ENCODE data around the gene RENBP.

Gene RENBP

GRCh38 chrX:153971450-153972367 lies 27.3 kb upstream of the RENBP start, which contains the start of gene HCFC1:
TSS of gene HCFC1 (minus strand) at chrX:153971818. CDS start at chrX:153970840, 978 bp downstream.
- Histone ChIP-seq H3K36me3 (ENCODE audit: control insufficient read depth in 1 of 2, insufficient read depth in 2 of 2, low read length in 2 of 2) (peaks cover 10 to 20% of the 10 kb centered on the region in 2 experiments), H3K4me2 (ENCODE audit: low read length) (peak within 1 kb of the TSS; percentile 81), H4K12ac (ENCODE audit: low read depth, low read length) (peak within 1 kb of the TSS; percentile 99), H2BK5ac (ENCODE audit: low read depth, low read length, poor library complexity) (peak within 1 kb of the TSS; percentile 99), H3K4me3 (ENCODE audit: low read depth, low read length) (peak within 1 kb of the TSS; percentile 98), H3K27ac (ENCODE audit: low read depth, low read length) (peak within 1 kb of the TSS; percentile 99), H2BK120ac (ENCODE audit: insufficient read depth, low read length, poor library complexity) (peak within 1 kb of the TSS; percentile 77), H2BK12ac (ENCODE audit: low read length) (no peak within 1 kb of the TSS), H3K27me3 (ENCODE audit: insufficient read depth, low read length) (no peaks in the 10 kb centered on the region), H3K4ac (ENCODE audit: low read depth, low read length) (peak within 1 kb of the TSS; percentile 92), H3K23ac (ENCODE audit: low read length) (no peak within 1 kb of the TSS), H4K8ac (ENCODE audit: low read depth, low read length) (peak within 1 kb of the TSS; percentile 89), H3K9me3 (ENCODE audit: insufficient read depth, low read depth, low read length) (no peaks in the 10 kb centered on the region), H3K79me1 (ENCODE audit: low read length) (peaks cover 21% of the 10 kb centered on the region), H2AFZ (ENCODE audit: insufficient read depth, low read length, poor library complexity) (peak within 1 kb of the TSS; percentile 88), H3K4me1 (ENCODE audit: control insufficient read depth in 1 of 2, insufficient read depth in 2 of 2, low read length in 2 of 2) (peaks cover 7 to 14% of the 10 kb centered on the region in 2 experiments), H3K79me2 (ENCODE audit: control insufficient read depth, insufficient read depth, low read length, poor library complexity) (peaks cover 43% of the 10 kb centered on the region), H3K18ac (ENCODE audit: low read length) (peak within 1 kb of the TSS; percentile 99), H3K14ac (ENCODE audit: low read length) (peak within 1 kb of the TSS; percentile 89), H3K9ac (ENCODE audit: low read length) (peak within 1 kb of the TSS; percentile 99), H2AK5ac (ENCODE audit: low read length) (peak within 1 kb of the TSS; percentile 99), H4K91ac (ENCODE audit: low read depth, low read length) (peak within 1 kb of the TSS; percentile 96)
- no CpG with 5 or more reads among the region's 96 CpGs for WGBS (ENCODE audit: extremely low coverage, insufficient coverage, insufficient read length)
- peak; percentile 83 to 97 for DNase-seq

GRCh38 chrX:153971124-153971449 lies 26.6 kb upstream of the RENBP start:
- Histone ChIP-seq H2AFZ (ENCODE audit: insufficient read depth, low read length, poor library complexity) (peak overlapping the region; percentile 87), H3K36me3 (ENCODE audit: control insufficient read depth in 1 of 2, insufficient read depth in 2 of 2, low read length in 2 of 2) (peaks cover 10 to 20% of the 10 kb centered on the region in 2 experiments), H2AK5ac (ENCODE audit: low read length) (peak overlapping the region; percentile 99), H3K4ac (ENCODE audit: low read depth, low read length) (peak overlapping the region; percentile 92), H3K4me3 (ENCODE audit: low read depth, low read length) (peak overlapping the region; percentile 98), H3K9me3 (ENCODE audit: insufficient read depth, low read depth, low read length) (no peaks in the 10 kb centered on the region), H3K79me1 (ENCODE audit: low read length) (peaks cover 21% of the 10 kb centered on the region), H4K8ac (ENCODE audit: low read depth, low read length) (peak overlapping the region; percentile 89), H2BK5ac (ENCODE audit: low read depth, low read length, poor library complexity) (peak overlapping the region; percentile 99), H4K91ac (ENCODE audit: low read depth, low read length) (peak overlapping the region; percentile 96), H3K79me2 (ENCODE audit: control insufficient read depth, insufficient read depth, low read length, poor library complexity) (peaks cover 50% of the 10 kb centered on the region), H3K23ac (ENCODE audit: low read length) (no peak overlapping the region), H3K14ac (ENCODE audit: low read length) (peak overlapping the region; percentile 89), H3K27ac (ENCODE audit: low read depth, low read length) (peak overlapping the region; percentile 99), H3K18ac (ENCODE audit: low read length) (peak overlapping the region; percentile 66), H3K9ac (ENCODE audit: low read length) (peak overlapping the region; percentile 99), H3K27me3 (ENCODE audit: insufficient read depth, low read length) (no peaks in the 10 kb centered on the region), H3K4me2 (ENCODE audit: low read length) (peak overlapping the region; percentile 81), H4K12ac (ENCODE audit: low read depth, low read length) (peak overlapping the region; percentile 91), H2BK12ac (ENCODE audit: low read length) (no peak overlapping the region), H2BK120ac (ENCODE audit: insufficient read depth, low read length, poor library complexity) (peak overlapping the region; percentile 77), H3K4me1 (ENCODE audit: control insufficient read depth in 1 of 2, insufficient read depth in 2 of 2, low read length in 2 of 2) (peaks cover 7 to 14% of the 10 kb centered on the region in 2 experiments)
- no CpG with 5 or more reads among the region's 34 CpGs for WGBS (ENCODE audit: extremely low coverage, insufficient coverage, insufficient read length)
- DNase-seq: peak; percentile 69 to 90

GRCh38 chrX:153970357-153971123 lies 26.1 kb upstream of the RENBP start:
- DNase-seq: peak in 1 of 2 donors; percentile 19
- Histone ChIP-seq H3K14ac (ENCODE audit: low read length) (peak overlapping the region; percentile 89), H3K4me2 (ENCODE audit: low read length) (peak overlapping the region; percentile 96), H2BK120ac (ENCODE audit: insufficient read depth, low read length, poor library complexity) (peak overlapping the region; percentile 39), H3K4me3 (ENCODE audit: low read depth, low read length) (peak overlapping the region; percentile 98), H2AK5ac (ENCODE audit: low read length) (peak overlapping the region; percentile 57), H3K79me2 (ENCODE audit: control insufficient read depth, insufficient read depth, low read length, poor library complexity) (peaks cover 54% of the 10 kb centered on the region), H3K36me3 (ENCODE audit: control insufficient read depth in 1 of 2, insufficient read depth in 2 of 2, low read length in 2 of 2) (peaks cover 14 to 23% of the 10 kb centered on the region in 2 experiments), H3K18ac (ENCODE audit: low read length) (peak overlapping the region; percentile 28), H3K4ac (ENCODE audit: low read depth, low read length) (peak overlapping the region; percentile 92), H3K9ac (ENCODE audit: low read length) (peak overlapping the region; percentile 98), H3K79me1 (ENCODE audit: low read length) (peaks cover 21% of the 10 kb centered on the region), H3K27ac (ENCODE audit: low read depth, low read length) (peak overlapping the region; percentile 99), H2BK5ac (ENCODE audit: low read depth, low read length, poor library complexity) (peak overlapping the region; percentile 99), H4K12ac (ENCODE audit: low read depth, low read length) (peak overlapping the region; percentile 80), H3K4me1 (ENCODE audit: control insufficient read depth in 1 of 2, insufficient read depth in 2 of 2, low read length in 2 of 2) (peaks cover 7 to 14% of the 10 kb centered on the region in 2 experiments), H3K23ac (ENCODE audit: low read length) (no peak overlapping the region), H4K8ac (ENCODE audit: low read depth, low read length) (peak overlapping the region; percentile 89), H2BK12ac (ENCODE audit: low read length) (no peak overlapping the region), H2AFZ (ENCODE audit: insufficient read depth, low read length, poor library complexity) (peak overlapping the region; percentile 43), H3K27me3 (ENCODE audit: insufficient read depth, low read length) (no peaks in the 10 kb centered on the region), H4K91ac (ENCODE audit: low read depth, low read length) (peak overlapping the region; percentile 96), H3K9me3 (ENCODE audit: insufficient read depth, low read depth, low read length) (no peaks in the 10 kb centered on the region)
- no CpG with 5 or more reads among the region's 49 CpGs for WGBS (ENCODE audit: extremely low coverage, insufficient coverage, insufficient read length)

GRCh38 chrX:153969904-153970356 lies 25.5 kb upstream of the RENBP start:
- peak in 1 of 2 donors; percentile 17 for DNase-seq
- H3K27me3 ChIP-seq (ENCODE audit: insufficient read depth, low read length): no peaks in the 10 kb centered on the region
- H3K27ac ChIP-seq (ENCODE audit: low read depth, low read length): no peak overlapping the region
- peaks cover 16 to 24% of the 10 kb centered on the region in 2 experiments for H3K36me3 ChIP-seq (ENCODE audit: control insufficient read depth in 1 of 2, insufficient read depth in 2 of 2, low read length in 2 of 2)
- H3K4ac ChIP-seq (ENCODE audit: low read depth, low read length): peak overlapping the region; percentile 83
- no peak overlapping the region for H2AK5ac ChIP-seq (ENCODE audit: low read length)
- peak overlapping the region; percentile 98 for H3K4me3 ChIP-seq (ENCODE audit: low read depth, low read length)
- no peak overlapping the region for H2BK120ac ChIP-seq (ENCODE audit: insufficient read depth, low read length, poor library complexity)
- H4K91ac ChIP-seq (ENCODE audit: low read depth, low read length): no peak overlapping the region
- no peak overlapping the region for H3K14ac ChIP-seq (ENCODE audit: low read length)
- peaks cover 7 to 14% of the 10 kb centered on the region in 2 experiments for H3K4me1 ChIP-seq (ENCODE audit: control insufficient read depth in 1 of 2, insufficient read depth in 2 of 2, low read length in 2 of 2)
- H4K12ac ChIP-seq (ENCODE audit: low read depth, low read length): no peak overlapping the region
- H2AFZ ChIP-seq (ENCODE audit: insufficient read depth, low read length, poor library complexity): no peak overlapping the region
- no peaks in the 10 kb centered on the region for H3K9me3 ChIP-seq (ENCODE audit: insufficient read depth, low read depth, low read length)
- H3K79me1 ChIP-seq (ENCODE audit: low read length): peaks cover 21% of the 10 kb centered on the region
- H3K4me2 ChIP-seq (ENCODE audit: low read length): peak overlapping the region; percentile 96
- no peak overlapping the region for H2BK12ac ChIP-seq (ENCODE audit: low read length)
- H3K79me2 ChIP-seq (ENCODE audit: control insufficient read depth, insufficient read depth, low read length, poor library complexity): peaks cover 56% of the 10 kb centered on the region
- no CpG with 5 or more reads among the region's 26 CpGs for WGBS (ENCODE audit: extremely low coverage, insufficient coverage, insufficient read length)
- H4K8ac ChIP-seq (ENCODE audit: low read depth, low read length): no peak overlapping the region
- no peak overlapping the region for H2BK5ac ChIP-seq (ENCODE audit: low read depth, low read length, poor library complexity)
- no peak overlapping the region for H3K23ac ChIP-seq (ENCODE audit: low read length)
- peak overlapping the region; percentile 74 for H3K9ac ChIP-seq (ENCODE audit: low read length)
- H3K18ac ChIP-seq (ENCODE audit: low read length): no peak overlapping the region

Measured in trophoblast cell (in vitro differentiated cells and primary cell).